Activated CD8-positive, alpha-beta memory T cell treated with anti-CD3 and anti-CD28 coated beads for 24 hours (primary cell): ENCODE results near the gene ZNF281.
"Not testable (repeated sequence)": the region's sequence is repeated elsewhere in the genome, so short reads cannot be mapped to it uniquely, and the experiment has no call there.

ENCODE experiments used
- DNase-seq: peaks from one replicate; pipeline ENCODE4 v3.0.0-alpha.2; 2020

The ZNF281 gene

GRCh38 chr1:200359610-200360163, 50.1 kb downstream of the ZNF281 start:
- no peak for DNase-seq

DNA sequence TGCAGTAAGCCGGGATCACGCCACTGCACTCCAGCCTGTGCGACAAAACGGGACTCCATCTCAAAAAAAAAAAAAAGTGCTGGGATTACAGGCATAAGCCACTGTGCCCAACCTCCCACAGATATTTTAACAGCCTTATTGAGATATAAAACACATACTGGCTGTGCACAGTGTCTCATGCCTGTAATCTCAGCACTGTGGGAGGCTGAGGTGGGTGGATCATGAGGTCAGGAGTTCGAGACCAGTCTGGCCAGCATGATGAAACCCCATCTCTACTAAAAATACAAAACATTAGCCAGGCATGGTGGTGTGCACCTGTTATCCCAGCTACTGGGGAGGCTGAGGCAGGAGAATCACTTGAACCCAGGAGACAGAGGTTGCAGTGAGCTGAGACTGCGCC, 51.9 kb downstream of the ZNF281 start:
- DNase-seq, result not testable (repeated sequence)

GRCh38 chr1:200355801-200356200, 54.0 kb downstream of the ZNF281 start:
- no peak for DNase-seq
